NT2/D1 (cell line): ENCODE measurements around the gene CA4.

ENCODE experiments used
- SUZ12 ChIP-seq: IDR thresholded peaks from 2 replicates; pipeline ENCODE4 v1.6.1; 2011; ENCODE audit not compliant: insufficient read length, insufficient read depth; ENCODE audit errors: extremely low read depth
- YY1 ChIP-seq: IDR thresholded peaks from 2 replicates; pipeline ENCODE4 v1.6.1; 2011; ENCODE audit not compliant: insufficient read length, insufficient read depth

GRCh38 chr17:60155427-60155814, 5.6 kb downstream of the CA4 start:
- TF ChIP-seq SUZ12 (no peak), YY1 (no peak)
